ENCODE results near the gene RANBP17. TPM values are rescaled to one million over a fixed set of nuclear protein-coding genes. Genes with fewer than 3 reads are reported as not detected.

The RANBP17 gene
- polyA plus RNA-seq, 1 donor, result 8.0 TPM

DNA sequence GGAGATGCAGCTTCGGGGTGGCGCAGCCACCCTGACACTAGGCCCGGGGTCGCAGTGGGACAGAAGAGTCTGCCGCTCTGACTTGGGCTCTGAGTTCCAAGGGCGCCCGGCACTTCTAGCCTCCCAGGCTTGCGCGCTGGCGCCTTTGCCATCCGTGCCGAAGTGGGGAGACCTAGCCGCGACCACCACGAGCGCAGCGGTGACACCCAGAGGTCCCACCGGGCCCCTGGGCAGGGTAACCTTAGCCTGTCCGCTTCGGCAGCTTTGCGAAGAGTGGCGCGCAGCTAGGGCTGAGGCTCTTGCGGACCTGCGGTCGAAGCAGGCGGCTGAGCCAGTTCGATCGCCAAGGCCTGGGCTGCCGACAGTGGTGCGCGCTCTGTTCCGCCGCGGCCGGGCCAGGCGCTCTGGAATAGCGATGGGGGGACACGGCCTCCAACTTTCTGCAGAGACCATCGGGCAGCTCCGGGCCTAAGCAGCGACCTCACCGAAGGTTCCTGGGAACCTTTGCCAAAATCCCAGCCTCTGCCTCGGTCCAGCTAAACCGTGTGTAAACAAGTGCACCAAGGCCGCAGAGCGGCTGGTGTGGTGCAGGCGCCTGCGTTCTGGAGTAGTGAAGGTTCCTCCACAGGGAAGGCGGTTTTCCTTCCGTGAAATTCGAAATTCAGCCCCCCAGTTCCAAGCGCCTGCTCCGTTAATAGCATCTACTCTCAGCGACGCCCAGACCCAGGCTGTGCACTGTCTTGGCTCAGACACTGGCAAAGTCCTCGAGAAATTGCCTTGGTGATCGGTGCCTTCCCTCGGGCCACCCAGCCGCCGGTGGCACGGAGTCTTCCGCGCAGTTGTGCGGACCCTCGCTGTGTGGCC lies 454.7 kb downstream of the RANBP17 start:
- no peak for DNase-seq (ENCODE audit: low read depth)

DNA sequence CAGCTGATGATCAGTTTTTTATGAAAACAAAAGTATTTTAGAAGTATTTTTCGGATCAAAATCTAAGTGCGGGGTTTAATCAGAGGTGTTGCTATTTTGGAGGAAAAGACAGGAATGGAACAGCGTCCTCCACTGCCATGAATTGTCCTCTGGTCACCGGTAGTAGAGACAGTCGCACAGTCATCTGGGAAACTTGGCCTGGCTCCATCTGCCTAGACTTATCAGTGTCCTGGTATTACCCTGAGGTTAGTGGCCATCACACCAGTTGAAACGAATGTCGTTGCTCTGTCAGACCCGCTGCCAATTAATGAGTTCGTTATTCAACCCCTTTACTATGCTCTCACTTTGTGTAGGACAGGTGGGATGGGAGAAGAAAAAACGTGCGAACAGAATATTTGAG lies 455.4 kb downstream of the RANBP17 start:
- no peak for DNase-seq (ENCODE audit: low read depth)

DNA sequence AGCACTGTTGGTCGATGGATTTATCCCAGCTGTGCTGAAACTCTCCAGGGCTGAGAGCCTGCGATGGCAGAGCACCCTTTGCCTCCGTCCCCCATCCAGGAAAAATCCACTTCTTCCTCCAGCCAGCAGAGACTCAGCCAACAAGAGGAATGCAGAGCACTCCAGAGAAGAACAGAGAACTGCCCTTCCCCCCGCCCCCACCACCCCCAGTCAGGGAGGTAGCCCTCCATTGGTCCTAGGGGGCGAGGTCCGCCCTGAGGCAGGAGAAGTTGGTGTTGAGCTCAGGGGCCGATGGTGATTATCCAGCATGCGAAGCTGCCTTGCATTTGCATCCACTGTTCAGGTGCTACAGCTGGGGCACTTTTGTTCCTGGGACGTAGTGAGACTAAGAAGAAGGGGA lies 456.2 kb downstream of the RANBP17 start:
- DNase-seq (ENCODE audit: low read depth), result no peak

DNA sequence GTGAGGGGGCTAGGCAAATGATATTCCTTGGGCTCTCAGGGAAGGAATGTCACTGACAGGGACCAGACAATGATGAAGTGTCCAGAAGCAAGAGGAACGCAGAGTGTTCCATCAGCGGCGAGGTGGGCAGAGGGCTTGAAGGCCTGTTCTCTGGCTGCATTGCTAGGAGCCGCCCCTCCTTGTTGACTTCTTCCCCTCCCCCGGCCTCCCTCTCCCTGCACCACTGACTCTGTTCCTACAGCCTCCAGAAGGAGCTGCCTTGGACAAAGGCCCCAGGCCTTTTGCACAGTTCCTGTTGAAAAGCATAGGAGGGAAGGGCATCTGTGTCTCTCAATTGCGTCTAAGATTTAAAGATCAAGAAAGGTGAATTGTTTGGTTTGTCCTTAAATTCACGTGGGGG lies 459.6 kb downstream of the RANBP17 start:
- DNase-seq (ENCODE audit: low read depth), result no peak

DNA sequence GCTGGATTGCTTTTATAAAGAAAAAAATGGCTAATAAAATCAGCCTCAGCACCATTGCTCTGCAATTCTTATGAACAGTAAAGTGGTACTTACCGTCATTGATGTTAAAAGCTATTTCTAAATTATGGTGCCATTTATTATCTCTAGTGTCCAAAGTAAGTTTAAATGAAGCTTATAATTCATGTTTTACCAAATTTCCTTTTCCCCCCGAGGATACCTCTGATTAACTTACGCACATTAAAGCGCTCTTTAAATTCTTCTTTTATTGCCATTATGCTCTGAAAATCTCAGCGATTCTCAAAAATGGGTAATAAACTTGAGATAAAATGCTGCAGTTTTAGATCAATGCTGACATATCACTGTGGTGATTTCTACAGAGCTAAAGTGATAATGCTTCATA lies 460.7 kb downstream of the RANBP17 start:
- no peak for DNase-seq (ENCODE audit: low read depth)

DNA sequence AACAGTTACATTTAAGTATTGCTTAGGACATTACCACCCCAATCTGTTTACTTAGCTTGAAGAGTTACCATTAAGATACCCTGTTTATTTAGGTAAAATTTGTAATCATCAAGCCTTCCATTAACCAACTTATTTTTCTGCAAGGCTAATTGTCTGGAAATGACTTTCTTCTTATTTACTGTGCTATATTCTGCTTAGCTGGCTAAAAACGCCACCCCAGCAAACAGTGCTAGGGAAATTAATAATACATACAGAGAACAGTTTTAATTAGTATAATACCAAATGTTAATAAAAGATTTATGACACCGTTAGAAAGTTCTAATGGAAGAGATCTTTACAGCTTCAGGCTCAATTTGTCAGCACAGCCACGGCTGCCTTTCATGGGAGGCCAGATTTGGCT lies 461.2 kb downstream of the RANBP17 start:
- no peak for DNase-seq (ENCODE audit: low read depth)

DNA sequence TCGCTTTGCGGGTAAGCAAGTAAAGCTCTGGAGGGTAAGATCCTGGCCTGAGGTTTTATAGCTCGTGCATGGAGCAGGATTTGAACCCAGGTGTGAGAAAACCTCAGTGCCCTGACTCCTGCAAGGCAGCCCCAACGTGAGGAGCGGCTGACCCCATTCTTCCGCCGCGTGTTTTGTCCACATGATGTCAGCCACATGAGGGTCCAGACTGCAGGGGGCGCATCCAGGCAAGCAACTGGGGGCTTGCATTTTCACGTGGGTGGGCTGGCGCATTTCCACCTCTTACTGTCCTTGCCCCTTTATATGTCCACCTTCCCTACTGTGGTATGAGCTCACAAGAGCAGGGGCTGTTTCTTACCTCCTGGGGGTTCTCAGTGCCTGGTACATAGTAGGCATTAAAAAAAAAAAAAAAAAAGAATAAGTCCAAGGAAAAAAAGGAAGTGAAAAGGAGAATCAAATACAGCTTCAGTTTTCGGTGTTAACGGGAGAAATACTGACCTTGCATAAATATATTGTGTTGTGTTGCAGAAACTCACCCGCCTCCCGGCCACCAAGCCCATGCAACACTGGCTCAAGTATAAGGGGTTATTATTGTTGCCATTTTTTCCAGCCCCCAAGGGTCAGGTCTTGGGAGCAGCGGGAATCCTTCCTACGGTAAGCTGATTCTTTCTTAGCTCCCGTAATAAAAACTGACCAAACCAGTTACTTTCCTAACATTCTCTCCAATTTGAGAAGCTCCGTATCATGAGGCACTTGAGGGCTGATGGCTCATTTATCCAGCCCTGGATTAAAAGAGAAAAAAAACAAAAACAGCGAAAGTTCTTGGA lies 462.2 kb downstream of the RANBP17 start:
- no peak for DNase-seq (ENCODE audit: low read depth)

DNA sequence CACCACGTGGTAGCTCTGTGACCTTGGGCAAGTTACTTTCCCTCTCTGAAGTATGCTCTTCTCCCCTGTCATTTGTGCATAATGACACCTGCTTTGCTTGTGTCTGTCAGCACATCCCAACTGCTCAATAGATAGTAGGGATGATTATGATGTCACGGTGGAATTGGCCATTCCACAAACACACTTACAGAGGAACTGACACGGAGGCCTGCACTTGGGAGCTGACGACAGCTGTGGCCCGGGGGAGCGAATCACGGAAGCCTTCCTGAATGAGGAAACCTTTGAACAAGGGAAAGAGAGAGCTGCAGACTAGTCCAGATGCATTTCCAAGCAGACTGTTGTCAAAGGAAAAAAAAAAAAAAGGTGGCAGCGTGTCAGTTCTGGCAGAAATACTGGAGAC lies 468.2 kb downstream of the RANBP17 start:
- no peak for DNase-seq (ENCODE audit: low read depth)

DNA sequence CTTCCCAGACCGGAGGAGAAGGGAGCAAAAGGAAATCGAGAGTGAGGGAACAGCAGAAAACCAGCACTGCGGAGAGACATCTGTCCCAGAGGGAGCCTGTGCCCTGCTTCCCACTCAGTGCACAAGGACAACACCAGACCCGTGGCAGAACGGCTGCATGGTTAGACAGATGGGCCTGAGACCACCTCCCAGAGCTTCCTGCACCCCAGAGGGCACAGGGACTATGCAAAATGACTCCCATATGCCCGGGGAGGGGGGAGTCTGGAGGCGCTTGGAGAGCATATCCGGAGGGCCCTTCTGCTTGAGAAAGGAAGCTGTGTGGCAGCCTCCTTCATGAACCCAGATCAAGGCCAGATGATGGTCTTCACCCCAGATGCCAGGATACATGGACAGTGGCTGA lies 473.8 kb downstream of the RANBP17 start:
- no peak for DNase-seq (ENCODE audit: low read depth)

DNA sequence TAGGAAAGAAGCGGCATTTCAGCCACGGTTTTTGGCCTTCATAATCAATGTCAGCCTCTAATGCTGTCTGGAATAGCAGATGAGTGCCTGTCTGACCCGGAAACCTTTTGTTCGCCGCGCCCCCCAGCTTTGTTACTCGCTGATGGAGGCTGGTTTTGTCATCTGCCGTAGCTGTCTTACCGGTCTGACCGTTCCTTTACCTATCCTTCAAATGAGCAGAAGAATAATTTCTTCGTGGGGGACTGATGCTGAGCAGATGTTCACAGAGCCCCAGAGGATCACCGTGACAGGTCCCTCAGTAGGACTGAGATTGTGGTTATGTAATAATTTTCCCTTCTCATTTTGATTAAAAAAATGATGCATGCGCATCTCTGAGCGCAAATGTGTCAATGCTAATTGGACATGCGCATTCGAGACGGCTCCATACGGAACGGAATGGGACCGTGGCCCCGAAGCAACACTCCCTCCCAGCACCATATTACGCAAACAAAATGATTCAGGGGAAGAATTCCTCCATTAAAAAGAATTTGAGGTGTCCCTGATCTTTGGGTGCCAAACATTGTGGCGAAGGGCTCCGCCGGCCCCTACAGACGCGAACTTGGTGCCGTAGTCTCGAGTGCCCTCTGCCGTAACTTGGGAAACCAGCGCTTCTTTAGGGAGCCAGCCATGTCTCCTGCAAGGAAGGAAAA lies 474.8 kb downstream of the RANBP17 start:
- DNase-seq (ENCODE audit: low read depth), result peak; percentile 11

DNA sequence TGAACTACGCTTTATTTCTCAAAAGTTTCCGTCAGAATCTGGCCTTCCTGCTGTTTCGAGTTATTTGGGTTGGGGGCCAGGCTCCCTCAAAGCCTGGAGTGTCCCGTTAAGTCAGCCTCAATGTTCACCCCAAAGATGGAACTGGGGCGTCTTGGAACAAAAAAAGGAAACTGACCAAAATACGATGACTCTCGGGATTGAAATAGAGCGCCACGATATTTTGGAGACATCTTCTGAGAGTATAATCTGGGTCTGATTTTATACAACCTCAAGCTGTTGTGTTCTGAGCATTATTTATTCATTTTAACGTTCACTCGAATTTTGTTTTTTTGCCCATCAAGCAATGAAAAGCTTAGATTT lies 475.4 kb downstream of the RANBP17 start:
- DNase-seq (ENCODE audit: low read depth), result no peak

DNA sequence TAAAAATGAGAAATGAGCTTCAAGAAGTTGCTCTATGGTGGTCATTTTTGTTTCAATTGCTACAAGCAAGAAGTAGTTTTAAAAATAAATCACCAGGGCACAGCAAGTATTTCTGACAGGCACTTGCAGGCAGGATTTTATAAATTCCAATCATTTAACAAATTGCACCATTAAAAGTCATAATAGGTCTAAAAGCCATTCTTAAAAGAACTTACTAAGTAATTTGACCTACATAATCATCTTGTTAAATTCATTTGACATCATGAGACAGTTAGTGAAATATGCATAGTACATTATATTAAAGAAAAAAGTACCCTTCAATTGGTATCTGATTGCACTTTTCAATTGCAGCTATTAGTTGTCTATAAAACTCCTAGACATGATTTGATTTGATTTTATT lies 478.2 kb downstream of the RANBP17 start:
- no peak for DNase-seq (ENCODE audit: low read depth)

DNA sequence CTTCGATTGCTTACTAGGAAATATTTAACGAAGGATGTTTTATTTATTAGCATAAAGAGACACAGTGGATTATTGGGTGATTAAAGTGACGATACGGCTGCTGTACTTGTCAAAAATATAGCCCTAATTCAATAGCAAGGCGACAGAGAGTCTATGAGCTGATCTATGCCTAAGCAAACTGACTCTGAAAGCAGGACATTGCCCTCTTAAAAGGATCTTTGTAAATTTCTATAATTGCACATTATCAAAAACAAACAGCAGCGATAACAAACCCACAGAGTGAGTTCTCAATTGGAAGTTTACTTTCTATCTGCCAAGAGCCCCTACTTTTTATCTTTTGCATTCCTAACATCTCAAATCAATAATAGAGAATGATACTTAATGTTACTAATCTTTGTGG lies 478.7 kb downstream of the RANBP17 start:
- no peak for DNase-seq (ENCODE audit: low read depth)

DNA sequence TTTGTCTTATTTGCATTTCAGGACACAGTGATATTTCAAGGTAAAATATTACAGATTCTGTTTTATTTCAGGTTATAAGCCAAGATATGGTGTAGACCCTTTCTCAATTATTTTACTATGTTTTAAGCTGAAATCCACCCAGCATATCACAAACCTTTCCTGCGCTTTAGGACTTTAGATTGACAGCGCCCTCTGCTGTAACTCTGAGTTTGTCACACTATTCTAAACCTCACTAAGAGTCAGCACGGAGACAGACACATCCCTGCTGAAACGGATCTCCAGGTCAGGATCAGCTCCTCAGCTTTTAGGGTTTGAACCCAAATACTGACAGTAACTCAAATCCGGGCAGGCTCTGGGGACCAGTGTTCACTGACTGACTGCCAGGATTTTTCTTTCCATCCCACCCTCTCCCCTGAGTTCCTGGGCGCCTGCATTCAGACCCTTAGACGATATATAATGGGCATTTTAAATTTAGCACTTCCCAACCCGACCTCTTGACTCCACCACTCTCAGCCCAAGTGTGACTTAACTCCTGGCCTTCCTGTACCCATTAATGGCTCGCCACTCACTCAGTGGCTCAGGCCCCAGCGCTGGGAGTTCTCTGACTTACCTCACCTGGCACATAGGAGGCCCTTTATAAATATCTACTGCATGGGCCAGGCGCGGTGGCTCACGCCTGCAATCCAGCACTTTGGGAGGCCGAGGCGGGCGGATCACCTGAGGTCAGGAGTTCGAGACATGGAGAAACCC lies 480.7 kb downstream of the RANBP17 start:
- peak; percentile 26 for DNase-seq (ENCODE audit: low read depth)

DNA sequence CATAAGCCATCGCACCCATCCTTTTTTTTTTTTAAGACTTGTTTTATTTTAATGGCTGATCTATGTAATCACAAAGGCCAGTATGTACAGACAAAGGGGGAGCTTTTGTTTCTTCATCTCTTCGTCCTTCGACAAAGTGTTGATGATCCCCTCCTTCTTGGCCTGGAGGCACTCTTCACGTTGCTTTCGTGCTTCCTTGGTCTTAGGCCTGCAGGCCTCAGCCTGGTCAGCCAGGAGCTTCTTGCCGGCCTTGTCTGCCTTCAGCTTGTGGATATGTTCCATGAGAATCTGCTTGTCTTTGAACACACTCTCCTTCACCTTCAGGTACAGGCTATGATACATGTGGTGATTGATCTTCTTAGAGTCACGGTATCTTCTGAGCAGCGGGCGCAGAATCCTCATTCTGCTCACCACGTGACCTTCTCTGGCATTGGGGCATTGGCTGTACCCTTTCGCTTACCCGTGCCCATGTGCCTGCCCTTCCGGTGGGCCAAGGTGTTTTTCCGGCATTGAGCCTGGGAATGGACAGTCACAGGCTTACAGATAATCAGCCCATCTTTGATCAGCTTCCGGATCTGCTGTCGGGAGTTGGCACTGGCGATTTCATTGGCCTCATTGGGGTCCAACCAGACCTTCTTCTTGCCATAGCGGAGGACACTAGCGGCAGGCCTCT lies 483.3 kb downstream of the RANBP17 start:
- DNase-seq (ENCODE audit: low read depth), result no peak

Other genes starting within 250 kb of the RANBP17 start
- gene GABRP, start 78.3 kb upstream of the RANBP17 start, polyA plus RNA-seq (ENCODE audit: insufficient read length), result 0.90 TPM